ES-I3 (cell line): ENCODE measurements around the gene WNK2.
"Not testable (repeated sequence)": the region's sequence is repeated elsewhere in the genome, so short reads cannot be mapped to it uniquely, and the experiment has no call there.

Experiments used
- H3K36me3 ChIP-seq: 2 replicates; pipeline ENCODE4 v1.6.1; 2013; ENCODE audit warnings: mild to moderate bottlenecking, low read length, control low read depth, moderate library complexity; ENCODE audit not compliant: insufficient read depth
- H3K4me1 ChIP-seq: 2 replicates; pipeline ENCODE4 v1.6.1; 2013; ENCODE audit warnings: mild to moderate bottlenecking, control low read depth, low read length; ENCODE audit not compliant: insufficient read depth
- H3K9ac ChIP-seq: 2 replicates; pipeline ENCODE4 v1.6.1; 2013; ENCODE audit warnings: low read depth, mild to moderate bottlenecking, low read length, moderate library complexity
- H3K9me3 ChIP-seq: 2 replicates; pipeline ENCODE4 v1.6.1; 2013; ENCODE audit warnings: mild to moderate bottlenecking, low read length, moderate library complexity; ENCODE audit not compliant: control insufficient read depth, insufficient read depth

The WNK2 gene

GRCh38 chr9:93319992-93320500 lies 136.1 kb downstream of the WNK2 start:
- Histone ChIP-seq H3K4me1 (no peaks in the 10 kb centered on the region), H3K9me3 (peaks cover 27% of the 10 kb centered on the region), H3K36me3 (no peaks in the 10 kb centered on the region; the same call in 1 of the 2 replicates), H3K9ac (no peak overlapping the region)

GRCh38 chr9:93320591-93321219 lies 136.8 kb downstream of the WNK2 start:
- Histone ChIP-seq H3K4me1 (no peaks in the 10 kb centered on the region), H3K9me3 (peaks cover 27% of the 10 kb centered on the region), H3K9ac (no peak overlapping the region), H3K36me3 (no peaks in the 10 kb centered on the region; the same call in 1 of the 2 replicates)

GRCh38 chr9:93321220-93321610 lies 137.3 kb downstream of the WNK2 start:
- H3K9me3 ChIP-seq, result peaks cover 23% of the 10 kb centered on the region
- no peaks in the 10 kb centered on the region for H3K4me1 ChIP-seq
- no peak overlapping the region for H3K9ac ChIP-seq
- peaks cover 2% of the 10 kb centered on the region; the same call in 1 of the 2 replicates for H3K36me3 ChIP-seq

GRCh38 chr9:93323446-93323954 lies 139.6 kb downstream of the WNK2 start:
- not testable (repeated sequence) for H3K9ac ChIP-seq, H3K4me1 ChIP-seq, H3K36me3 ChIP-seq
- peaks cover 11% of the 10 kb centered on the region for H3K9me3 ChIP-seq

GRCh38 chr9:93324191-93324834 lies 140.4 kb downstream of the WNK2 start:
- Histone ChIP-seq H3K9me3 (peaks cover 11% of the 10 kb centered on the region; the same call in 1 of the 2 replicates), H3K36me3 (peaks cover 5% of the 10 kb centered on the region; the same call in 1 of the 2 replicates), H3K9ac (no peak overlapping the region), H3K4me1 (no peaks in the 10 kb centered on the region)

- Histone ChIP-seq H3K9me3 (peaks cover 5% of the 10 kb centered on the region; the same call in 1 of the 2 replicates), H3K36me3 (peaks cover 11% of the 10 kb centered on the region), H3K9ac (no peak overlapping the region), H3K4me1 (no peaks in the 10 kb centered on the region)
Observed at GRCh38 chr9:93325307-93326035, 141.5 kb downstream of the WNK2 start.

GRCh38 chr9:93326056-93326455 lies 142.1 kb downstream of the WNK2 start:
- H3K4me1 ChIP-seq, result no peaks in the 10 kb centered on the region
- 0 out of 2 replicates have a peak, but pooled peaks cover 2% of the 10 kb centered on the region for H3K9me3 ChIP-seq
- no peak overlapping the region for H3K9ac ChIP-seq
- H3K36me3 ChIP-seq, result peaks cover 11% of the 10 kb centered on the region

- no peak overlapping the region for H3K9ac ChIP-seq
Observed at GRCh38 chr9:93326654-93327053, 142.7 kb downstream of the WNK2 start.

GRCh38 chr9:93329629-93330280 lies 145.8 kb downstream of the WNK2 start:
- H3K36me3 ChIP-seq, result peaks cover 29% of the 10 kb centered on the region
- no peaks in the 10 kb centered on the region for H3K4me1 ChIP-seq
- no peak overlapping the region for H3K9ac ChIP-seq
- 0 out of 2 replicates have a peak, but pooled peaks cover 4% of the 10 kb centered on the region for H3K9me3 ChIP-seq

More at GRCh38 chr9:93326654-93327053, 142.7 kb downstream of the WNK2 start:
- 0 out of 2 replicates have a peak, but pooled peaks cover 4% of the 10 kb centered on the region for H3K9me3 ChIP-seq
- peaks cover 13% of the 10 kb centered on the region for H3K36me3 ChIP-seq
- no peaks in the 10 kb centered on the region for H3K4me1 ChIP-seq

- H3K9me3 ChIP-seq, result peaks cover 7% of the 10 kb centered on the region; the same call in 1 of the 2 replicates
- H3K36me3 ChIP-seq, result peaks cover 31% of the 10 kb centered on the region
- no peak overlapping the region for H3K9ac ChIP-seq
- no peaks in the 10 kb centered on the region for H3K4me1 ChIP-seq
Observed at GRCh38 chr9:93332317-93332716, 148.4 kb downstream of the WNK2 start.

GRCh38 chr9:93336720-93337119 lies 152.8 kb downstream of the WNK2 start:
- H3K9me3 ChIP-seq, result peaks cover 33% of the 10 kb centered on the region
- no peaks in the 10 kb centered on the region for H3K4me1 ChIP-seq
- H3K9ac ChIP-seq, result no peak overlapping the region
- H3K36me3 ChIP-seq, result peaks cover 38% of the 10 kb centered on the region

- peaks cover 33% of the 10 kb centered on the region for H3K9me3 ChIP-seq
Observed at GRCh38 chr9:93338196-93338595, 154.3 kb downstream of the WNK2 start.

GRCh38 chr9:93340091-93340490 lies 156.2 kb downstream of the WNK2 start:
- peaks cover 5% of the 10 kb centered on the region for H3K4me1 ChIP-seq
- no peak overlapping the region for H3K9ac ChIP-seq
- peaks cover 33% of the 10 kb centered on the region for H3K9me3 ChIP-seq
- peaks cover 22% of the 10 kb centered on the region for H3K36me3 ChIP-seq

More at GRCh38 chr9:93338196-93338595, 154.3 kb downstream of the WNK2 start:
- H3K4me1 ChIP-seq, H3K9ac ChIP-seq: not testable (repeated sequence)
- H3K36me3 ChIP-seq, result peaks cover 28% of the 10 kb centered on the region

- Histone ChIP-seq H3K36me3 (peaks cover 20% of the 10 kb centered on the region), H3K9me3 (peaks cover 33% of the 10 kb centered on the region)
- H3K9ac ChIP-seq, H3K4me1 ChIP-seq: not testable (repeated sequence)
Observed at GRCh38 chr9:93341820-93342219, 157.9 kb downstream of the WNK2 start.
